Mesodermal cell (in vitro differentiated cells): ENCODE data around the gene RPRD2.

Experiments
- H3K27ac ChIP-seq: 2 replicates; pipeline ENCODE4 v1.7.0; 2013; ENCODE audit warnings: mild to moderate bottlenecking, low read depth, low read length, moderate library complexity; ENCODE audit not compliant: severe bottlenecking
- H3K36me3 ChIP-seq: 2 replicates; pipeline ENCODE4 v1.7.1; 2013; ENCODE audit warnings: mild to moderate bottlenecking, low read length, moderate library complexity; ENCODE audit not compliant: control insufficient read depth, insufficient read depth
- H3K4me1 ChIP-seq: one replicate; pipeline ENCODE4 v1.7.1; 2013; ENCODE audit warnings: mild to moderate bottlenecking, low read length; ENCODE audit not compliant: insufficient read depth, control insufficient read depth, poor library complexity, severe bottlenecking
- H3K4me3 ChIP-seq: 2 replicates; pipeline ENCODE4 v1.7.0; 2013; ENCODE audit warnings: low read length, control low read depth, mild to moderate bottlenecking; ENCODE audit not compliant: insufficient read depth, poor library complexity, severe bottlenecking; ENCODE audit errors: extremely low read depth
- H3K9me3 ChIP-seq: 2 replicates; pipeline ENCODE4 v1.7.1; 2013; ENCODE audit warnings: mild to moderate bottlenecking, low read length, moderate library complexity; ENCODE audit not compliant: control insufficient read depth
- WGBS, 2 experiments: methylation state at CpG; one replicate each; pipeline ENCODE4 v1.1.5; 2013; ENCODE audit warnings: missing lambda C conversion rate in 2 of 2; ENCODE audit not compliant: insufficient coverage in 2 of 2; 5-methylcytosine and 5-hydroxymethylcytosine counted together

The RPRD2 gene

GRCh38 chr1:150514260-150514659, 150.3 kb downstream of the RPRD2 start:
- no peaks in the 10 kb centered on the region for H3K9me3 ChIP-seq
- H3K27ac ChIP-seq: no peak overlapping the region
- peaks cover 41% of the 10 kb centered on the region for H3K36me3 ChIP-seq
- peaks cover 8% of the 10 kb centered on the region for H3K4me1 ChIP-seq
- no peak overlapping the region for H3K4me3 ChIP-seq
- 95% methylated on average over 9 of the region's 9 CpGs for WGBS, 2 experiments

GRCh38 chr1:150514913-150515327, 151.0 kb downstream of the RPRD2 start:
- WGBS, 2 experiments: 30 to 33% methylated on average over 18 of the region's 21 CpGs
- peak overlapping the region; percentile 74 for H3K27ac ChIP-seq

GRCh38 chr1:150515328-150516049, 151.5 kb downstream of the RPRD2 start, which contains the start of gene FALEC:
Gene FALEC (plus strand): TSS chr1:150515752.
- Histone ChIP-seq H3K9me3 (no peaks in the 10 kb centered on the region), H3K27ac (peak within 1 kb of the TSS; percentile 74), H3K36me3 (peaks cover 34% of the 10 kb centered on the region), H3K4me3 (peak within 1 kb of the TSS; percentile 42), H3K4me1 (peaks cover 8% of the 10 kb centered on the region)
- 4% methylated on average over 47 to 50 of the region's 54 CpGs for WGBS, 2 experiments

More at GRCh38 chr1:150514913-150515327, 151.0 kb downstream of the RPRD2 start:
- H3K36me3 ChIP-seq: peaks cover 36% of the 10 kb centered on the region
- peak overlapping the region; percentile 42 for H3K4me3 ChIP-seq
- peaks cover 8% of the 10 kb centered on the region for H3K4me1 ChIP-seq
- H3K9me3 ChIP-seq: no peaks in the 10 kb centered on the region

- H3K4me3 ChIP-seq: peak overlapping the region; percentile 42
- peaks cover 29% of the 10 kb centered on the region for H3K36me3 ChIP-seq
- H3K27ac ChIP-seq: peak overlapping the region; percentile 45
- no peaks in the 10 kb centered on the region for H3K9me3 ChIP-seq
- 51 to 54% methylated on average over 14 to 15 of the region's 19 CpGs for WGBS, 2 experiments
- peaks cover 8% of the 10 kb centered on the region for H3K4me1 ChIP-seq
These were observed 152.2 kb downstream of the RPRD2 start for GRCh38 chr1:150516050-150516591.

GRCh38 chr1:150516616-150517015, 152.7 kb downstream of the RPRD2 start:
- H3K4me3 ChIP-seq: no peak overlapping the region
- no peaks in the 10 kb centered on the region for H3K9me3 ChIP-seq
- peaks cover 25% of the 10 kb centered on the region for H3K36me3 ChIP-seq
- peaks cover 8% of the 10 kb centered on the region for H3K4me1 ChIP-seq
- no peak overlapping the region for H3K27ac ChIP-seq
- WGBS, 2 experiments: 89% methylated on average over 1 of the region's 4 CpGs; no CpG with 5 or more reads in 1 of the 2 experiments

- H3K4me1 ChIP-seq: peaks cover 3% of the 10 kb centered on the region
- 80 to 100% methylated on average over 1 of the region's 1 CpG for WGBS, 2 experiments
- no peaks in the 10 kb centered on the region for H3K9me3 ChIP-seq
These were observed 157.4 kb downstream of the RPRD2 start for GRCh38 chr1:150521196-150521968.

GRCh38 chr1:150525348-150525747, 161.4 kb downstream of the RPRD2 start:
- WGBS, 2 experiments: 82 to 90% methylated on average over 2 of the region's 3 CpGs
- H3K36me3 ChIP-seq: no peaks in the 10 kb centered on the region
- no peaks in the 10 kb centered on the region for H3K9me3 ChIP-seq
- H3K27ac ChIP-seq: no peak overlapping the region
- no peak overlapping the region for H3K4me3 ChIP-seq
- H3K4me1 ChIP-seq: peaks cover 9% of the 10 kb centered on the region

More at GRCh38 chr1:150521196-150521968, 157.4 kb downstream of the RPRD2 start:
- Histone ChIP-seq H3K27ac (no peak overlapping the region), H3K4me3 (no peak overlapping the region), H3K36me3 (no peaks in the 10 kb centered on the region)
